MM.1S (cell line): Measurements from ENCODE around the gene SLC5A11.

Experiments used
- DNase-seq: peaks from one replicate; pipeline ENCODE4 v3.0.0-alpha.2; 2015
- H2AFZ ChIP-seq: fragments of 300-600 bp; sonication (generic); 2 replicates; pipeline ENCODE4 v1.6.0; 2016; ENCODE audit warnings: antibody characterized with exemption, low read length
- H3F3A ChIP-seq: fragments of 300-600 bp; sonication (generic); 2 replicates; pipeline ENCODE4 v1.6.1; 2016; ENCODE audit warnings: mild to moderate bottlenecking, antibody characterized with exemption, low read length, moderate library complexity, mixed read lengths; ENCODE audit not compliant: insufficient read depth
- H3K27ac ChIP-seq: fragments of 300-600 bp; sonication (generic); 2 replicates; pipeline ENCODE4 v1.5.1; 2016; ENCODE audit warnings: mild to moderate bottlenecking, low read length
- H3K27me3 ChIP-seq: fragments of 300-600 bp; sonication (generic); replicated peaks from 2 replicates; pipeline ENCODE4 v1.6.0; 2016; ENCODE audit warnings: low read length; ENCODE audit not compliant: insufficient read depth
- H3K36me3 ChIP-seq: fragments of 300-600 bp; sonication (generic); replicated peaks from 2 replicates; pipeline ENCODE4 v1.6.1; 2016; ENCODE audit warnings: mild to moderate bottlenecking, low read length, mixed read lengths; ENCODE audit not compliant: insufficient read depth
- H3K4me1 ChIP-seq: fragments of 300-600 bp; sonication (generic); 2 replicates; pipeline ENCODE4 v1.6.1; 2016; ENCODE audit warnings: low read length, mixed read lengths
- H3K4me2 ChIP-seq: fragments of 300-600 bp; sonication (generic); 2 replicates; pipeline ENCODE4 v1.6.0; 2016; ENCODE audit warnings: low read depth, low read length
- H3K4me3 ChIP-seq: fragments of 300-600 bp; sonication (generic); 2 replicates; pipeline ENCODE4 v1.5.1; 2016; ENCODE audit warnings: low read length, mixed read lengths
- H3K79me2 ChIP-seq: fragments of 300-600 bp; sonication (generic); 2 replicates; pipeline ENCODE4 v1.6.1; 2016; ENCODE audit warnings: mixed run types, low read length, mixed read lengths
- H3K9ac ChIP-seq: fragments of 300-600 bp; sonication (generic); 2 replicates; pipeline ENCODE4 v1.6.1; 2016; ENCODE audit warnings: low read length, mixed read lengths
- H3K9me2 ChIP-seq: fragments of 300-600 bp; sonication (generic); replicated peaks from 2 replicates; pipeline ENCODE4 v1.6.1; 2016; ENCODE audit warnings: mild to moderate bottlenecking, low read length, mixed read lengths; ENCODE audit not compliant: insufficient read depth
- H3K9me3 ChIP-seq: fragments of 300-600 bp; sonication (generic); replicated peaks from 2 replicates; pipeline ENCODE4 v1.6.1; 2016; ENCODE audit warnings: mild to moderate bottlenecking, low read length, mixed read lengths; ENCODE audit not compliant: insufficient read depth
- H4K20me1 ChIP-seq: fragments of 300-600 bp; sonication (generic); 2 replicates; pipeline ENCODE4 v1.6.1; 2016; ENCODE audit warnings: mild to moderate bottlenecking, low read length, moderate library complexity, mixed read lengths; ENCODE audit not compliant: insufficient read depth
- EZH2 ChIP-seq: fragments of 300-600 bp; sonication (generic); optimal IDR thresholded peaks from 2 replicates; pipeline ENCODE3; 2017; ENCODE audit warnings: low read depth, mild to moderate bottlenecking, antibody characterized with exemption, low read length, mixed read lengths
- EZH2phosphoT487 ChIP-seq: fragments of 300-600 bp; sonication (generic); IDR thresholded peaks from 2 replicates; pipeline ENCODE4 v1.6.1; 2018; ENCODE audit warnings: antibody characterized with exemption, low read length
- TF ChIP-seq, protein P1 (sequence below): fragments of 300-600 bp; sonication (generic); IDR thresholded peaks from 2 replicates; pipeline ENCODE4 v1.5.1; 2016; ENCODE audit warnings: antibody characterized with exemption, low read length, mixed read lengths

Gene SLC5A11

DNA sequence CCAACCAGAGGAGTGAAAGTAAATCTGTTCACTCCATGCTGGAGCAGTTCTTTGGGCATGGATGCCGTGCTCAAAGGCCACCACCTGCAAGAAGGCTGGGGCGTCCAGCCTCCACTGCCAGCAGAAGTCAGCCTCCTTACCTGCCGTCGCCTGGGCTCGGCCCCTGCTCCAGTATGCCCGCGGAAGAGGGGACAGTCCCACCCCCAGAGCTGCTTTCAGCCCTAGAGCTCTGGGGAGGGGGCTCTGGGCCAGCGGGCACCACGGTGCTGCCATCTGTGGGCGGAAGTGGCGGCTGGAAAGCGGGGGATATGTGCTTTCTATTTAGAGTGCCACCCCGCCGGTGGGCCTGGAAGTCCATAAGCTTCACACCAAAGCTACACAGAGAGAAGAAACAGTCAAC, 93.5 kb downstream of the SLC5A11 start:
- no peak overlapping the region for H2AFZ ChIP-seq
- TF ChIP-seq EZH2 (no peak), EZH2phosphoT487 (no peak)
- TF ChIP-seq, protein P1, sequence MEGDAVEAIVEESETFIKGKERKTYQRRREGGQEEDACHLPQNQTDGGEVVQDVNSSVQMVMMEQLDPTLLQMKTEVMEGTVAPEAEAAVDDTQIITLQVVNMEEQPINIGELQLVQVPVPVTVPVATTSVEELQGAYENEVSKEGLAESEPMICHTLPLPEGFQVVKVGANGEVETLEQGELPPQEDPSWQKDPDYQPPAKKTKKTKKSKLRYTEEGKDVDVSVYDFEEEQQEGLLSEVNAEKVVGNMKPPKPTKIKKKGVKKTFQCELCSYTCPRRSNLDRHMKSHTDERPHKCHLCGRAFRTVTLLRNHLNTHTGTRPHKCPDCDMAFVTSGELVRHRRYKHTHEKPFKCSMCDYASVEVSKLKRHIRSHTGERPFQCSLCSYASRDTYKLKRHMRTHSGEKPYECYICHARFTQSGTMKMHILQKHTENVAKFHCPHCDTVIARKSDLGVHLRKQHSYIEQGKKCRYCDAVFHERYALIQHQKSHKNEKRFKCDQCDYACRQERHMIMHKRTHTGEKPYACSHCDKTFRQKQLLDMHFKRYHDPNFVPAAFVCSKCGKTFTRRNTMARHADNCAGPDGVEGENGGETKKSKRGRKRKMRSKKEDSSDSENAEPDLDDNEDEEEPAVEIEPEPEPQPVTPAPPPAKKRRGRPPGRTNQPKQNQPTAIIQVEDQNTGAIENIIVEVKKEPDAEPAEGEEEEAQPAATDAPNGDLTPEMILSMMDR = no peak
- H4K20me1 ChIP-seq = no peaks in the 10 kb centered on the region
- no peaks in the 10 kb centered on the region for H3K4me1 ChIP-seq
- H3K4me2 ChIP-seq = no peak overlapping the region
- no peak overlapping the region for H3K9ac ChIP-seq
- H3K36me3 ChIP-seq = no peaks in the 10 kb centered on the region
- H3F3A ChIP-seq = no peaks in the 10 kb centered on the region
- no peak for DNase-seq
- H3K9me3 ChIP-seq = no peaks in the 10 kb centered on the region
- no peak overlapping the region for H3K4me3 ChIP-seq
- H3K79me2 ChIP-seq = no peaks in the 10 kb centered on the region
- no peak overlapping the region for H3K27ac ChIP-seq
- no peaks in the 10 kb centered on the region for H3K27me3 ChIP-seq
- H3K9me2 ChIP-seq = no peaks in the 10 kb centered on the region

GRCh38 chr16:24939738-24940137, 94.0 kb downstream of the SLC5A11 start:
- H2AFZ ChIP-seq = no peak overlapping the region
- H3F3A ChIP-seq = no peaks in the 10 kb centered on the region
- no peaks in the 10 kb centered on the region for H3K36me3 ChIP-seq
- H3K27me3 ChIP-seq = no peaks in the 10 kb centered on the region
- H3K27ac ChIP-seq = no peak overlapping the region
- H3K79me2 ChIP-seq = no peaks in the 10 kb centered on the region
- H3K4me1 ChIP-seq = no peaks in the 10 kb centered on the region
- no peak for DNase-seq
- no peaks in the 10 kb centered on the region for H3K9me3 ChIP-seq
- H3K4me2 ChIP-seq = no peak overlapping the region
- no peaks in the 10 kb centered on the region for H3K9me2 ChIP-seq
- H3K4me3 ChIP-seq = no peak overlapping the region
- no peaks in the 10 kb centered on the region for H4K20me1 ChIP-seq
- no peak overlapping the region for H3K9ac ChIP-seq
- TF ChIP-seq EZH2phosphoT487 (no peak), EZH2 (no peak)
- TF ChIP-seq, protein P1 = no peak

DNA sequence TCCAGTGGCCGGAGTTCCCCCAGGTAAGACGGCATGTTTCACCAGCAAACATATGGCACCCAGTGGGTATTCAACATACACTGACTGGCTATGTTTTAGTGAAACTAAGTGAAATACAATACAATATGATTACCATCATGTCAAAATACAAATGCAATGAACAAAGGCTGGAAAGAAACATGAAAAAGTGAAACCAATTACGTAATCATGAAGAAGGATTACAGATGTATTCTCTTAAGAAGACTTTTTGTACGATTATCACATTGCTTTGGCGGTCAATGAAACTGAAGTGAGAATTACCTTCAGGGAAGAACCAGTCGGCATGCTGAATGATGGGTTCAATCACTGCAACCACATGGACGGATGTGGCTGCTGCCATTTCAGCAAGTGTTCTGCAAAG, 97.7 kb downstream of the SLC5A11 start:
- Histone ChIP-seq H3K4me1 (no peaks in the 10 kb centered on the region), H3K4me2 (no peak overlapping the region), H3K9me2 (no peaks in the 10 kb centered on the region), H3K36me3 (no peaks in the 10 kb centered on the region), H3K9me3 (no peaks in the 10 kb centered on the region), H2AFZ (no peak overlapping the region), H3K27ac (no peak overlapping the region), H3K27me3 (no peaks in the 10 kb centered on the region), H3F3A (no peaks in the 10 kb centered on the region), H3K4me3 (no peak overlapping the region), H3K9ac (no peak overlapping the region), H3K79me2 (no peaks in the 10 kb centered on the region), H4K20me1 (no peaks in the 10 kb centered on the region)
- no peak for DNase-seq
- TF ChIP-seq EZH2 (no peak), EZH2phosphoT487 (no peak)
- TF ChIP-seq, protein P1 = no peak
